Stimulated activated CD8-positive, alpha-beta memory T cell treated with anti-CD3 and anti-CD28 coated beads, Interleukin-15, amount 100 ng/mL, for 1 hour (primary cell): ENCODE results near the gene PIGS.
"Not testable (repeated sequence)": the region's sequence is repeated elsewhere in the genome, so short reads cannot be mapped to it uniquely, and the experiment has no call there.

ENCODE experiments used
- DNase-seq: peaks from one replicate; pipeline ENCODE4 v3.0.0-alpha.2; 2020; ENCODE audit warnings: low read depth

The PIGS gene

GRCh38 chr17:28529013-28529400 is 42.3 kb downstream of the PIGS start:
- DNase-seq, result no peak

- no peak for DNase-seq
These were observed 42.9 kb downstream of the PIGS start for GRCh38 chr17:28528327-28529012.

- DNase-seq, result no peak
These were observed 43.5 kb downstream of the PIGS start for GRCh38 chr17:28527859-28528258.

DNA sequence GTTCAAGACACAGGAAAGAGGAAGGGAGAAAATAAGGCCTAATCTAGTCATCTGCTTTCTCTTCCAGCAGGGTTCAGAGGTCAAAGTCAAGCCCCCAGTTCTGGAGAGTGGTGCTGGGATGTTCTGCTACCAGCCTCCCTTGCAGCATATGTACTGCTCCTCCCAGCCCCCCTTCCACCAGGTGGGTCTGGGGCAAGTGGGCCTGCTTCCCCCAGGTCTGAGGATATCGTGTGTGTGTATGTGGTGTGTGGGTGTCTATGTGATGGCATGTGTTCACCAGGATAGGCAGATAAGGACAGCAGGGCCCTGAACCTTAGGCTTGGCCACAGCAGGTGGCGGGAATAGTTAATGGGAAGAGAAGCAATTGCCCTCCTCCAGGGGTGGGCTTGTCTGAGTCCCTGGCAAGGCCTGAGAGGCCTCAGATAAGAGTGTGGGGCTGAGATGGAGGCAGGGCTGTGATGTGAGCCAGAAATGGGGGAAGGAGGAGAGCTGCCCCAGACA is 44.1 kb downstream of the PIGS start:
- no peak for DNase-seq

- DNase-seq, result no peak
These were observed 44.9 kb downstream of the PIGS start for GRCh38 chr17:28526381-28526780.

DNA sequence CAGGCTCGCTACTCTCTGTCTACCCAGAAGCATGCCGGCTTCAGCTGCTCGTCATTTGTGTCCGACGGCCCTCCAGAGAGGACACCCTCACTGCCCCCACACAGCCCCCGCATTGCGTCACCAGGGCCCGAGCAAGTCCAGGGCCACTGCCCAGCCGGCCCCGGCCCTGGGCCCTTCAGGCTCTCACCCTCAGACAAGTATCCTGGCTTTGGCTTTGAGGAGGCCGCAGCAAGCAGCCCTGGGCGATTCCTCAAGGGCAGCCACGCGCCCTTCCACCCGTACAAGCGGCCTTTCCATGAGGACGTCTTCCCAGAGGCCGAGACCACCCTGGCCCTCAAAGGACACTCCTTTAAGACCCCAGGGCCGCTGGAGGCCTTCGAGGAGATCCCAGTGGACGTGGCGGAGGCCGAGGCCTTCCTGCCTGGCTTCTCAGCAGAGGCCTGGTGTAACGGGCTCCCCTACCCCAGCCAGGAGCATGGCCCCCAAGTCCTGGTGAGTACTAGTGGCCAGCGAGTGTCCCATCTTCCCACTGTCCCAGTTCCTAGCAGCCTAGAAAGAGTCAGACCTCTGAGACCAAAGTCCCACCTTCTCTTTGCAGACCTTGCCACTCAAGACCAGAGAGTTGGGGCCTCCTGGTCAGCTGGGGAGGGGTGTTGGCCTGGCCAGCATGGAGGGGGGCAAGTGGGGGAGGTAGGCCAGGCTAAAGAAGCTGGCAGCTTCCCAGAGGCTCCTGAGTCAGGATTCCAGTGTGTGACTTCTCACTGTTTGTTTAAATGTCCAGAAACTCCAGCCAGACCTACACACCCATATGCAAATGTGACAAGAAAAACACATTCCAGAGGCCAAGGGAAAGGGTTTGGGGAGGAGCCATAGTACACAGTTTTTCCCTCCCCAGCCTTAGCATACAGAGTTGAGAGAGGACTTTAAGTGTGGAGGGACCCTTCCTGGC is 46.6 kb downstream of the PIGS start:
- no peak for DNase-seq

DNA sequence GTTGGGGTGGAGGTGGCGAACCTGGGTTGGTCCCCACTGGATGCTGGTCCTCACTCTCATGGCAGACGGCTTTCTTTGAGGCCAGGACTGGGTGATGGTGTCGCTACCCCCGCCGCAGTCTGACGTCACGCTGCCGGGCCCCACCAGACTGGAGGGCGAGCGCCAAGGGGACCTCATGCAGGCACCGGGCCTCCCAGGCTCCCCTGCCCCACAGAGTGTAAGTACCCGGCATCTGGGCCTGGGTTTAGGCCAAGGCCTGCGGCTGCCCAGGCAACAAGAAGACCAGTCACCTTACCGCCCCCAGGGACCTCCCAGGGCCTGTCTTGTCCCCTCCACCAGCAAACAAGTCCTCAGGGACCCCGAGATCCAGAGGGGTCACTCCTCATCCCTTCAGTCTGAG is 47.4 kb downstream of the PIGS start:
- DNase-seq, result no peak

GRCh38 chr17:28523186-28523585 is 48.1 kb downstream of the PIGS start:
- no peak for DNase-seq

- not testable (repeated sequence) for DNase-seq
These were observed 49.0 kb downstream of the PIGS start for GRCh38 chr17:28522281-28522680.

- no peak for DNase-seq
These were observed 49.8 kb downstream of the PIGS start for GRCh38 chr17:28521311-28522085.

DNA sequence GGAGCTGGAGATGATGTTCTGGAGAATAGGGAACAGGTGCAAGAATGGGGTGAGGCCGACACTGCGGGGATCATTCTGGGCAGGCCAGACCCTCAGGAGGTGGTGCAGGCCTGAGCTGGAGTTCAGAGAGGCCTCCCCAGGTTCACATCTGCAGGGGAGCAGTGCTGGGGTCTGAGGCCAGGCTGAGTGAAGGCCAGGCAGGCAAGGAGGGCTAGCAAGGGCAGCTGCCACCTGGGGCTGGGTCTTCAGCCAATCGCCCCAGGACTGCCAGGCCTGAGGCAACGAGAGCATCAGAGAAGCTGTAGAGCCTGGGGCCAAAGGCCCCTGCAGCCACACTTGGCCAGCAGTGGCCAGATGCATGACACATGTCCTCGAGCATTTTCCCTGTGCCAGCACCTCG is 50.6 kb downstream of the PIGS start:
- no peak for DNase-seq

DNA sequence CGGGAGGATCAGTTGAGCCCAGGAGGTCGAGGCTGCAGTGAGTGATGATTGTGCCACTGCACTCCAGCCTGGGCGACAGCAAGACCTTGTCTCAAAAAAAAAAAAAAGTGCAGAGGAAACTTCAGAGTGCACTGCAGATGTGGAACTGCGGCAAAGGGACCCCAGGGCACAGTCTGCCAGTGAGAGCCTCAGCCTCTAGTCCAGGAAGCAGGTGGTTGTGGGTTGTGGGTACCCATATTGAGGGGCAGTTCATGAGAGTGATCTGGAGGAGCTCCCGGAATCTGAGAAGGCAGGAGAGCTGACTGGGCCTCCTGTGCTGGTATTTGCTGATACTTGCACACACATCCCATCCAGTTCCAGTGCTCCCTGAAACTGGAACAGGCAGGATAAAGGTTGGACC is 52.1 kb downstream of the PIGS start:
- no peak for DNase-seq

DNA sequence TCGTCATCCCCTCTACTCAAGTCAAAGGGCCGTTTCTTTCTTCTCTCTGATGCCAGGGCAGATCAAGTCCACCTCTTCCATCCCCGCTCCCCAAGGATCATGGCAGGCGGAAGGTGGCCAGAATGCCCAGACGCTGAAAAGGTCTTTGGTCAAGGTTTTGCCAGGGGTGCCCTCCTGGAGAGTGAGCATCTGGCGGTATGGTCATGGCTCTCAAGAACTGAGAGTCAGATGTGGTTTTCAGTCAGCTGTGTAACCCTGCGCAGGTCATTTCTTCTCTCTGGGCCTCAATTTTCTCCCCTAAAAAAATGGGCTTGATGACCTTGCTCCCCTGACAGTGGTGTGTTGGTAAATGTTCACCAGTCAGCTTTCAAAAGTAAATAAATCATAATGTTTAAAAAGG is 52.7 kb downstream of the PIGS start:
- no peak for DNase-seq

GRCh38 chr17:28518132-28518531 is 53.2 kb downstream of the PIGS start:
- no peak for DNase-seq

- DNase-seq, result no peak
These were observed 55.8 kb downstream of the PIGS start for GRCh38 chr17:28515518-28515917.

- DNase-seq, result no peak
These were observed 56.7 kb downstream of the PIGS start for GRCh38 chr17:28514561-28515002.

DNA sequence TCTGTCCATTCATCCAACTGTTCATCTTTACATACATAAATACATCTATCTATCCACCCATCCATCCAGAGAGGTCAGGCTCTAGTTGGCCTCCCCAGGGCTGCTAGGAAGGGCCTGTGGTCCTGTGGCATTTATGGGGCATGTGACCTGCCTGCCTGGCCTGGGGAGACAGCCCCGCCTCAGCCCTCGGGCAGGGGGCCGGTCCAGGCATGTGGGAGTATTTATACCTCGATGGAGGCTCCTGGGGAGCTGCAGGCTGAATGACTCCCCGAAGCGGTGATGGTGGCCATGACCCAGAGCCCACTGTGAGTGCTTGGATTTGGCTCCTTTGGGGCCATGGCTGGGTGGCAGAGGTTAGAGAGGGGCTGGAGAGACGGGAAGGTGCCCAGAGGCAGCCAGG is 57.8 kb downstream of the PIGS start:
- DNase-seq, result no peak

- DNase-seq, result no peak
These were observed 59.4 kb downstream of the PIGS start for GRCh38 chr17:28511858-28512461.

GRCh38 chr17:28509789-28510188 is 61.5 kb downstream of the PIGS start:
- DNase-seq, result no peak

DNA sequence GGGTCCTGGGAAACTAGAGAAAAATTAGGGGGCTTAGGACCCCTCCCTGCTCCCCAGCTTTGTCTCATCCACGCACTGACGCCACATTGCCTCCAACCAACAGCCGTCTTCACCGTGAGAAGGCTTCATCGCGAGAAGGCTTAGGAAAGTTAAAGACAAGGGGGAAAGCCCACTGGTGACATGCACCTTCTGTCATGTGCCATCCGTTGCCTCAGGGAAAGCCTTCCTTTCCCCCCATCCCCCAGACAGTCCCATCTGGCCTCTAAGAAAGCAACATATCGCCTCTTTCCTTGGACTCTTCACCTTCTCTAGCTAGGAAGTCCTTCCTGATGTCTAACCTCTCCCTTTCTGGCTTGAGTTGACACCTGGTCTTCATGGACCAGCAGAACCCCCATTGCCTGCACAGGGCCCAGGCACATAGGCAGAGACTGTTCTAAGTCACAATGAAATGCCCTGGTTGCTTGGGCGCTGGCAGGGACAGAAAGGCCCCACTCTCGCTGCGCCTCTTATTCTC is 63.1 kb downstream of the PIGS start:
- no peak for DNase-seq

DNA sequence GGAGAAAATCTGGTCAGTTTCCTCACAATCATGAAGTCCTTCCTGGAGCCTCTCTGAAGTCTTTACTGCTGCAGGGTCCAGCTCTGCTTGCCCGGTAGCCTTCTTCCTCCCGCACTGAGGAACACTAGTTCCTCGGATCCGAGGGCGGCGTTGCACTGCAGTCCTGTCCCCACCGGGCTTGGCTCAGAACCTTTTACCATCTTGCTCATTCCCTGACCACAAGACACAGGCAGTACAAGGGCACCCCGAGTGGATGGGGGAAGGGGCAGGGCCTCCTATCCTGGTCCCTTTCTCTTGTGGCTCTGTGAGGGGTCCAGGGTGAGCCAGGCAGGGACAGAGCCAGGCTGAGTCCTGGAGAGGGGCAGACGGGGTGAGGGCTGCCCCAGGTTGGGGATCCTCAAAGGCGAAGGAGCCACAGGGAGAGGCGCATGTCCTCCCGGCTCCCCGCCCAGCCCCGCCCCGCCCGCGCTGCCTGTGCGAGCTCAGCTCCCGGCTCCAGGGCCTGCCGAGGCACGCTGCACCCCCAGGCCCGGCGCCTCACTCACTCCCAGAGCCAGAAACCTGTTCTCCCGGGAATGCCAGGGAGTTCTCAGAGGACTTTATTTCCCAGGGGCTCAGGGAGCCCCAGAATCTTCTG is 63.6 kb downstream of the PIGS start:
- no peak for DNase-seq
